Cardiac muscle cell (in vitro differentiated cells and primary cell): ENCODE data around the gene STRBP. TPM values are rescaled to one million over a fixed set of nuclear protein-coding genes. Genes with fewer than 3 reads are reported as not detected.

Experiments used
- DNase-seq, 2 donors: peaks; one replicate each; pipeline versions ENCODE4 v3.0.0 to v3.0.0-alpha.2; 2010 to 2017; ENCODE audit warnings: low read depth in 1 of 2, low spot score in 1 of 2
- H3K27ac ChIP-seq: fragments of 200-600 bp; sonication (generic); 2 replicates; pipeline ENCODE4 v1.5.1; 2016
- H3K27me3 ChIP-seq: fragments of 200-600 bp; sonication (generic); 2 replicates; pipeline ENCODE4 v1.6.0; 2016; ENCODE audit warnings: control low read depth
- H3K36me3 ChIP-seq: fragments of 200-600 bp; sonication (generic); 2 replicates; pipeline ENCODE4 v1.5.1; 2016; ENCODE audit warnings: control low read depth
- H3K4me1 ChIP-seq: fragments of 200-600 bp; sonication (generic); 2 replicates; pipeline ENCODE4 v1.8.1; 2017; ENCODE audit warnings: low read depth, mild to moderate bottlenecking, mixed run types
- H3K4me3 ChIP-seq: fragments of 200-600 bp; sonication (generic); 2 replicates; pipeline ENCODE4 v1.5.1; 2016; ENCODE audit warnings: mild to moderate bottlenecking
- H3K9me3 ChIP-seq: fragments of 200-600 bp; sonication (generic); 2 replicates; pipeline ENCODE4 v1.5.1; 2017; ENCODE audit warnings: low read depth, mild to moderate bottlenecking, control low read depth
- CTCF ChIP-seq: IDR thresholded peaks from 2 replicates; pipeline ENCODE4 v1.5.1; 2012; ENCODE audit warnings: low read depth, mild to moderate bottlenecking, low read length
- polyA plus RNA-seq: library from polyadenylated mRNA; unstranded; fragments of >200 nt; fragmentation: Nextera tagmentation; extraction: Ambion mirVana; gene quantifications from 2 replicates; pipeline ENCODE4 v1.2.1, GENCODE V29; 2016
- total RNA-seq: library from RNA; depleted of rRNA; stranded (reverse); fragments of >200 nt; gene quantifications from 2 replicates; pipeline ENCODE4 v1.2.3, GENCODE V29; 2016

STRBP gene
- total and polyA plus RNA-seq, 2 experiments from 2014 or later: 34.1 to 42.9 TPM

DNA sequence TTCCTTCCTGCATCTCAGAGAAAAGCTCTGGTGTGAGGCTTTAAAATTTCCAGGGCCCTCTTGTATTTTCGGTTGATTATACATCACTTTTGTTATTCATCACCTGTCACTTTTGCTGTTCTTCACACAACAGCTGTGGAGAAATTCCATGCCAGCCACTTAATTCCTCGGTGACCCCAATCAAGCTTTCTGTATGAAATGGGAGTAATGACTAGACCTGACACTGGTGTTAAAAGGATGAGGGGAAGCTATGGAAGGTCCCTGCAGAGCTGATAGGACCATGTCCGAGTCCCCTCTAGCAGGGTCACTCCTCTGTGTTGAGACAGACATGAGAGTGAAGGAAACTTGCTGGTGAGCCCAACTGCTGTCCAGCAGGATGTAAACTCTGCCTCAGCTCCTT, 175.2 kb downstream of the STRBP start:
- no peak for DNase-seq
- Histone ChIP-seq H3K27me3 (no peaks in the 10 kb centered on the region), H3K4me3 (no peak overlapping the region), H3K9me3 (no peaks in the 10 kb centered on the region), H3K27ac (no peak overlapping the region), H3K4me1 (peaks cover 12% of the 10 kb centered on the region), H3K36me3 (peaks cover 43% of the 10 kb centered on the region)
- no peak for TF ChIP-seq CTCF

- Histone ChIP-seq H3K27ac (no peak overlapping the region), H3K9me3 (no peaks in the 10 kb centered on the region), H3K4me3 (no peak overlapping the region), H3K4me1 (peaks cover 6% of the 10 kb centered on the region), H3K36me3 (peaks cover 38% of the 10 kb centered on the region), H3K27me3 (no peaks in the 10 kb centered on the region)
- no peak for TF ChIP-seq CTCF
- DNase-seq: no peak
Measured at GRCh38 chr9:123091459-123091858, 176.9 kb downstream of the STRBP start.

DNA sequence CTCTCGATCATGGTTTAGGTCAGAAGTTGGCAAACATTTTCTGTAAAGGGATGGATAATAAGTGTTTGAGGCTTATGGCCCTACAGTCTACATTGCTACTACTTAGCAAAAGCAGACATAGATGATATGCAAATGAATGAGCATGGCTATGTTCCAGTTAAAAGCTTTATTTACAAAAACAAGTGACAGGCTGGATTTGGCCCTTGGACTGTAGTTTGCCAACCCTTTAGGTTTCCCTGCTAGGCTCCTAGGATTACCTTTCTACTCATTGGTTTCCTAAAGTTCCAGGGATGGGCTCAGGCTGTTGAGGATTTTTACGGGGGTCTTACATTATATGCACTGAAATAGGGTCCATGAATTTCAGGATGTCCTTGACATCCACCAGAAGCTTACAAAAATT, 177.4 kb downstream of the STRBP start:
- Histone ChIP-seq H3K4me1 (peaks cover 6% of the 10 kb centered on the region), H3K4me3 (no peak overlapping the region), H3K27me3 (no peaks in the 10 kb centered on the region), H3K36me3 (peaks cover 38% of the 10 kb centered on the region), H3K9me3 (no peaks in the 10 kb centered on the region), H3K27ac (no peak overlapping the region)
- TF ChIP-seq CTCF: no peak
- no peak for DNase-seq

GRCh38 chr9:123090198-123090896, 178.0 kb downstream of the STRBP start:
- no peaks in the 10 kb centered on the region for H3K27me3 ChIP-seq
- no peak for TF ChIP-seq CTCF
- H3K27ac ChIP-seq: no peak overlapping the region
- H3K4me1 ChIP-seq: peaks cover 6% of the 10 kb centered on the region
- H3K4me3 ChIP-seq: no peak overlapping the region
- peaks cover 34% of the 10 kb centered on the region for H3K36me3 ChIP-seq
- no peaks in the 10 kb centered on the region for H3K9me3 ChIP-seq
- peak in 1 of 2 donors; percentile 68 for DNase-seq

DNA sequence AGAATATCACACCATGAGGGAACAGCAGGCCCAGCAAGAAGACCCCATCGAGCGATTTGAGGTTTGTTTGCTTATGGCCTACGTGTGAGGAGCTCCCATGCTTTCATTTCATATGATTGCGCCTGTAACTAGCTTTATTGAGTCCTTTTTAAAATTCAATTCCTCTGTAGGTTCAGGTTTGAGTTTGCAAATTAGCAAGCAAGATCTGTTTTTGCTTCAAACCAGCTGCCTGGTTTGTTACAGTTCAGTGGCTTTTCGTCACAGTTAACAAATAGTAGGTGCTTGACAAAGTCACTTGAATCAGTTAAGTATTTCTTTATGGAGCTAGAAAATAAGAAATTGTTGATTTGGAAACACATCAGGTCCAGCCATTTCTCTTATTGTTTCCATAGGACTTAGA, 178.6 kb downstream of the STRBP start:
- no peak overlapping the region for H3K27ac ChIP-seq
- no peaks in the 10 kb centered on the region for H3K27me3 ChIP-seq
- no peak for DNase-seq
- H3K9me3 ChIP-seq: no peaks in the 10 kb centered on the region
- H3K36me3 ChIP-seq: peaks cover 32% of the 10 kb centered on the region
- H3K4me3 ChIP-seq: no peak overlapping the region
- no peak for TF ChIP-seq CTCF
- peaks cover 6% of the 10 kb centered on the region for H3K4me1 ChIP-seq
